PC-9 (cell line): ENCODE data around the gene PRR5. TPM values are rescaled to one million over a fixed set of nuclear protein-coding genes. Genes with fewer than 3 reads are reported as not detected.

Experiments used
- BruUV-seq: library from RNA; stranded (reverse); fragments of 400-500 nt; replicated peaks from 2 replicates; lab custom pipeline; 2021; lab: Mats Ljungman, UMichigan
- CTCF ChIA-PET: fragments of 300-600 bp; sonication (Branson Sonifier 250); formaldehyde crosslinking; loops from one replicate; lab custom pipeline; 2022; ENCODE audit warnings: antibody characterized with exemption; lab: Charles Lee
- POLR2A ChIA-PET: fragments of 300-600 bp; sonication (Branson Sonifier 250); formaldehyde crosslinking; loops from one replicate; lab custom pipeline; 2022; ENCODE audit warnings: antibody characterized with exemption; ENCODE audit not compliant: unreplicated experiment; lab: Charles Lee
- DNase-seq, 2 experiments: peaks; one replicate each; pipeline versions ENCODE4 v3.0.0 to v3.0.0-alpha.2; 2015 to 2022; ENCODE audit warnings: mixed read lengths in 1 of 2
- H2AFZ ChIP-seq: fragments of 200-600 bp; sonication (generic); 2 replicates; pipeline ENCODE4 v1.8.1; 2017; ENCODE audit warnings: antibody characterized with exemption
- H3F3A ChIP-seq: fragments of 200-600 bp; sonication (generic); 2 replicates; pipeline ENCODE4 v1.8.1; 2017; ENCODE audit warnings: antibody characterized with exemption, mild to moderate bottlenecking, low read depth; ENCODE audit not compliant: insufficient read depth
- H3K27ac ChIP-seq: fragments of 200-600 bp; sonication (generic); 2 replicates; pipeline ENCODE4 v1.6.1; 2016; ENCODE audit warnings: mixed run types
- H3K27me3 ChIP-seq: fragments of 200-600 bp; sonication (generic); 2 replicates; pipeline ENCODE4 v1.6.1; 2016; ENCODE audit warnings: low read depth, mixed run types; ENCODE audit not compliant: insufficient read depth
- H3K36me3 ChIP-seq: fragments of 200-600 bp; sonication (generic); 2 replicates; pipeline ENCODE4 v1.6.1; 2016; ENCODE audit warnings: low read depth, mixed run types
- H3K4me1 ChIP-seq: fragments of 200-600 bp; sonication (generic); replicated peaks from 2 replicates; pipeline ENCODE4 v1.6.1; 2016; ENCODE audit warnings: mixed run types; ENCODE audit not compliant: insufficient read depth
- H3K4me2 ChIP-seq: fragments of 200-600 bp; sonication (generic); 2 replicates; pipeline ENCODE4 v1.6.1; 2017; ENCODE audit warnings: mixed run types
- H3K4me3 ChIP-seq: fragments of 200-600 bp; sonication (generic); 2 replicates; pipeline ENCODE4 v1.6.1; 2016; ENCODE audit warnings: mixed run types
- H3K79me2 ChIP-seq: fragments of 200-600 bp; sonication (generic); 2 replicates; pipeline ENCODE4 v1.6.1; 2017; ENCODE audit warnings: low read depth, mixed run types
- H3K9me2 ChIP-seq: fragments of 200-600 bp; sonication (generic); 2 replicates; pipeline ENCODE4 v1.8.1; 2017; ENCODE audit warnings: mild to moderate bottlenecking; ENCODE audit not compliant: insufficient read depth
- H3K9me3 ChIP-seq: fragments of 200-600 bp; sonication (generic); 2 replicates; pipeline ENCODE4 v1.8.1; 2016; ENCODE audit warnings: low read depth; ENCODE audit not compliant: insufficient read depth
- H4K20me1 ChIP-seq: fragments of 200-600 bp; sonication (generic); 2 replicates; pipeline ENCODE4 v1.8.1; 2017; ENCODE audit not compliant: insufficient read depth
- CTCF ChIP-seq: fragments of 200-600 bp; sonication (generic); conservative IDR thresholded peaks from 2 replicates; pipeline ENCODE4 v1.6.1; 2017; ENCODE audit warnings: mixed run types, antibody characterized with exemption, mild to moderate bottlenecking, moderate library complexity
- EZH2 ChIP-seq: fragments of 200-600 bp; sonication (generic); IDR thresholded peaks from 2 replicates; pipeline ENCODE4 v1.8.0; 2017; ENCODE audit warnings: antibody characterized with exemption, low read depth
- intact Hi-C: fragments of 100-400 bp; cut with micrococcal nuclease; formaldehyde crosslinking; loops from one replicate; pipeline ENCODE4 v1.10.0; 2022; ENCODE audit not compliant: unreplicated experiment
- total RNA-seq: library from RNA; stranded (reverse); gene quantifications from 2 replicates; pipeline ENCODE4 v1.2.3, GENCODE V29; 2021

The PRR5 gene
- total RNA-seq, 1 experiment from 2014 or later: 22.1 TPM

DNA sequence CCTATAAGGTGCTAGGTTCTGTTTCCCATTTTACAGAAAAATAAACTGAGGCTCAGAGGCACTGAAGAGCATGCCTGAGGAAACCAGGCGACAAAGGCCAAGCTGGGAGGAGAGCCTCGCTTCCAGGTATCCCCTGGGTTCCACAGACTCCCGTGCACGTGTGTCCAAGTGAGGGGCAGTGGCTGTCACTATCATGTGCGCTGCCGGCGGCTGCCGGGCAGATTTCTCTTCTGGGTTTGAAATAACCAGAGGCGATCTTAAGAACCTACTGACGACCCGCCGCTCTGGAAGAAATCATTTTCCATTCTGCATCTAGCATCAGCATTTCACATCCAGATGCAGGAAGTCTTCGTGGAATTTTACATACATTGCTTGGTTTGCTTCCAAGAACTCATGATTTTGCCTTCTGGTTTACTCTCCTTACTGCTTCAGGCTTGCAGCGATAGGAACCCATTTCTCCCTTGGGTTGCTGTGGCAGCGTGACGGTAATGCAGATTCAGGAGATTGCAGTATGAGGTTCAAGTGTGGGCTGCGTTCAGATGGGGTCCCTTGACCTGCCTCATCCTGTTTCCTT lies 79.0 kb downstream of the PRR5 start:
- H3K4me1 ChIP-seq: no peaks in the 10 kb centered on the region
- H3K9me3 ChIP-seq: no peaks in the 10 kb centered on the region
- H3K4me2 ChIP-seq: no peak overlapping the region
- H2AFZ ChIP-seq: no peak overlapping the region
- H3K36me3 ChIP-seq: 0 out of 2 replicates have a peak, but pooled peaks cover 4% of the 10 kb centered on the region
- H3K9me2 ChIP-seq: no peaks in the 10 kb centered on the region
- H3K27me3 ChIP-seq: no peaks in the 10 kb centered on the region
- H3K27ac ChIP-seq: no peak overlapping the region
- no TSS peak for BruUV-seq
- POLR2A ChIA-PET: no interaction called here
- no peak for DNase-seq
- no peak overlapping the region for H3K4me3 ChIP-seq
- CTCF ChIA-PET: no interaction called here
- no peaks in the 10 kb centered on the region; the same call in 1 of the 2 replicates for H3F3A ChIP-seq
- TF ChIP-seq CTCF (no peak), EZH2 (no peak)
- peaks cover 19% of the 10 kb centered on the region; the same call in 1 of the 2 replicates for H3K79me2 ChIP-seq
- peaks cover 60% of the 10 kb centered on the region for H4K20me1 ChIP-seq
- intact Hi-C loops: loop anchor here (5.0 kb wide), 1 partner anchor 44 kb away; no protein-coding TSS in a partner anchor

GRCh38 chr22:44782363-44782963 lies 80.5 kb downstream of the PRR5 start:
- Histone ChIP-seq H2AFZ (no peak overlapping the region), H3K4me1 (no peaks in the 10 kb centered on the region), H3K36me3 (peaks cover 8% of the 10 kb centered on the region; the same call in 1 of the 2 replicates), H3K27ac (no peak overlapping the region), H3K79me2 (peaks cover 14% of the 10 kb centered on the region; the same call in 1 of the 2 replicates), H3F3A (no peaks in the 10 kb centered on the region; the same call in 1 of the 2 replicates), H3K4me3 (no peak overlapping the region), H3K4me2 (no peak overlapping the region), H3K9me3 (no peaks in the 10 kb centered on the region), H3K9me2 (no peaks in the 10 kb centered on the region), H3K27me3 (no peaks in the 10 kb centered on the region), H4K20me1 (peaks cover 55% of the 10 kb centered on the region)
- DNase-seq: no peak
- intact Hi-C loops: loop anchor here (5.0 kb wide), 1 partner anchor 45 kb away; no protein-coding TSS in a partner anchor
- no TSS peak for BruUV-seq
- ChIA-PET CTCF (no interaction called here), POLR2A (no interaction called here)
- TF ChIP-seq EZH2 (no peak), CTCF (no peak)

DNA sequence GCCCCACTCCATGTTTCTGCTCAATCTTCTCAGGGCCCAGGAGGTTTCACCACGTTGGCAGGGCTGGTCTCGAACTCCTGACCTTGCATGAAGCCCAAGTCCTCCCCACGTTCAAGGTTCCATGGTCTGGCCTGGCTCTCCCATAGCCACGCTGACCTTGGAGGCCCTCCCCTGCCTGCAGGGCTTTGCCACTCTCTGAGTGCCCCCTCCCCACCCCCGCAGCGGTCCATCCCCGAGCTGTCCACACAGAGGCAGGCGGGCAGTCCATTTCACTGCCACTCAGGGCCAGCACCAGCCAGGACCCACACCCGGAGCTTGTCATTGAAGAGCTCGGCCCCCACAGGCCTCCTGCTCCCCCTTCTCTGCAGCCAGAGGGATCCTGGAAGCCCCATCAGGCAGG lies 81.1 kb downstream of the PRR5 start:
- CTCF ChIA-PET: interaction anchor here (0.6 to 0.7 kb wide), 2 partner anchors 14 to 21 kb away, joined by 3 to 8 read pairs; no protein-coding TSS in a partner anchor
- POLR2A ChIA-PET: no interaction called here
- H3K36me3 ChIP-seq: peaks cover 10% of the 10 kb centered on the region; the same call in 1 of the 2 replicates
- no peaks in the 10 kb centered on the region for H3K27me3 ChIP-seq
- peaks cover under 1% of the 10 kb centered on the region; the same call in 1 of the 2 replicates for H3F3A ChIP-seq
- H4K20me1 ChIP-seq: peaks cover 53% of the 10 kb centered on the region
- no peak overlapping the region for H3K4me2 ChIP-seq
- TF ChIP-seq CTCF (no peak), EZH2 (no peak)
- H2AFZ ChIP-seq: no peak overlapping the region
- H3K4me3 ChIP-seq: no peak overlapping the region
- no peak overlapping the region for H3K27ac ChIP-seq
- H3K9me3 ChIP-seq: no peaks in the 10 kb centered on the region
- BruUV-seq: no TSS peak
- DNase-seq: no peak
- no peaks in the 10 kb centered on the region for H3K9me2 ChIP-seq
- H3K79me2 ChIP-seq: peaks cover 11% of the 10 kb centered on the region; the same call in 1 of the 2 replicates
- H3K4me1 ChIP-seq: no peaks in the 10 kb centered on the region
- intact Hi-C loops: loop anchor here (5.0 kb wide), 1 partner anchor 46 kb away; no protein-coding TSS in a partner anchor
